GM18517 (cell line): Measurements from ENCODE around the gene DALRD3.

ENCODE experiments used
- ATAC-seq: cut with Tn5 transposase; IDR thresholded peaks from one replicate; pipeline ENCODE4 v1.9.1; 2021; ENCODE audit warnings: mild to moderate bottlenecking, moderate library complexity; ENCODE audit not compliant: unreplicated experiment

DALRD3 gene

DNA sequence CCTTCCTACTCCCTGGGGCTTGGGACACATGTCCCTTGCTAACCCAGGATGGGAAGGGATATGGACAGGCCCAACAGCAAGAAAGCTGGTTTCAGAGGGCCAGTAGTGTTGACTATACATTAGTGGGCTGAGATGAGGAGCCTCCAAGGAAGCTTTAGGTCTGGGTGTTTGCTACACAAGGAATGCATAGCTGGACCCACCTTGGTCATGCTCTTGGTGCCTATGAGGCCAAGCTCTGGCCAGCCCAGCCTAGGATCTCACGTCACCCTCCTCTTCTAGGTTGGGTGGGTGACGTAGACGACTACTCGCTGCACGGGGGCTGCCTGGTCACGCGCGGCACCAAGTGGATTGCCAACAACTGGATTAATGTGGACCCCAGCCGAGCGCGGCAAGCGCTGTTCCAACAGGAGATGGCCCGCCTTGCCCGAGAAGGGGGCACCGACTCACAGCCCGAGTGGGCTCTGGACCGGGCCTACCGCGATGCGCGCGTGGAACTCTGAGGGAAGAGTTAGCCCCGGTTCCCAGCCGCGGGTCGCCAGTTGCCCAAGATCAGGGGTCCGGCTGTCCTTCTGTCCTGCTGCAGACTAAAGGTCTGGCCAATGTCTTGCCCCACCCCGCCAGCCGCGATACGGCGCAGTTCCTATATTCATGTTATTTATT, 11.8 kb downstream of the DALRD3 start:
- no peak for ATAC-seq

DNA sequence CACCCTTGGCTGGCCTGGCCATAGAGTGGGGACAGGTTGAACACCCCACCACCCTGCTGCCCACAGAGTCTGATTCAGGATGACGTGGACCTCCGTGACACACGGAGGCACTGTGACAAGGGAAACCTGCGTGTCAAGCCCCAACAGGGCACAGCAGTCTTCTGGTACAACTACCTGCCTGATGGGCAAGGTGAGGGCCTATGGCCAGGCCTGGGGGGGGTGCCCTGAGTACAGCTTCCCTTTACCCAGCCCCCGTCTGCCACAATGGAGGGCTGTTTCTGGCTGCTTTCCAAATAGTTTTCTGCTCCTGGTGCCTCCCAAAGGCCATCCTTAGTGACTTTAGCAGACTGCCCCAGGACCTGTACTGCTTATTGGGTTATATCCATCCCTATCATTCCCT, 12.4 kb downstream of the DALRD3 start:
- ATAC-seq: no peak

DNA sequence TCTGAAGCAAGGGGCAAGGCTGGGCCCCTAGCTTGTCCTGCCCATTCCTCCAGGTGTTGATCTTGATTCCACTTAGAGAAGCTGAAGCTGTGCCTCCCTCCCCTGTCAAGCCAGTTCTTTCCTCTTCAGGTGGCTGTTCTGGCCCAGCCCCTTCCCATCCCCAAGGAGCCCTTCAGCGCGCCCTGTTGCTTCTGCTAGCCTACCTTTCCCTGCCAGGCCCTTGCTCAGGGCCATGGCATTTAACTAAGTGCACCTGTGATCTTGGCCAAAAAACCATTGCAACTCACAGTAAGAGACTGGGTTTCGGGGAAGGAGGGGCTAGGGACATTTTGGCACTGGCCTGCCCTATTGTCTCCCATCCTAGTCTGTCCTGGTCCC, 13.1 kb downstream of the DALRD3 start:
- no peak for ATAC-seq

DNA sequence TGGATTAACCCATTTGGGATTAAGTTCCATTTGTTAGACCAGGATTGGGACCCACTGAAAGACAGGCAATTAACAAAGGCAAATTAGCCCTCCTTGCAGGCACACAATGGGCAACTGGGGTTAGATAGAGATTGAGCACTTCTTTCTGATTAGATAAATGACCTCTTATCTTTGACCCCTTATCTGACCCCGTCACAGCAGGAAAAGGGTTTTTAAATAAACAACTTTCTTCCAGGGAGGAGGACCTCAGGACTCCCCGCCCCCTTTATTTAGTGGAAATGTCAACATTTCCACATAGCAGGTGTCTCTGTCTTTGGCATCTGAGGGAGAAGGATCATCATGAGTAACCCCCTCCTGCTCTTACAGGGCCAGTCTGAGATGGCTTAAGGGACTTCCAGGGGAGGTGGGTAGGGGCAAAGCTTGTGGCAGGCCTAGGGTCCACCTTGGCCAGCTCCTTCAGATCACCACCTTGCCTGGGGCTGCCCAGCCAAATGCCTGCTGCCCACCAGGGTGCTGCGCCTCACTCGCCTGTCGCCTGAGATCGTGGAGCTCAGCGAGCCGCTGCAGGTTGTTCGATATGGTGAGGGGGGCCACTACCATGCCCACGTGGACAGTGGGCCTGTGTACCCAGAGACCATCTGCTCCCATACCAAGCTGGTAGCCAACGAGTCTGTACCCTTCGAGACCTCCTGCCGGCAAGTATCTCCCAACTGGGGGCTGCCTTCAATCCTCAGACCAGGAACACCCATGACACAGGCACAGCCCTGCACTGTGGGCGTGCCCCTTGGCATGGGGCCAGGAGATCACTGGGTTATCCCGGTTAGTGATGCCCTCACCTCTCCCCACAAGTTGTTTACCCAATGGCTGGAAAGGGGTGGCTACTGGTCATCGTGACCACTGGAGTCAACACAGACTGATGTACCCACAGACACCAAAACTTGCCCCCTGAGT, 13.8 kb downstream of the DALRD3 start:
- ATAC-seq: no peak

DNA sequence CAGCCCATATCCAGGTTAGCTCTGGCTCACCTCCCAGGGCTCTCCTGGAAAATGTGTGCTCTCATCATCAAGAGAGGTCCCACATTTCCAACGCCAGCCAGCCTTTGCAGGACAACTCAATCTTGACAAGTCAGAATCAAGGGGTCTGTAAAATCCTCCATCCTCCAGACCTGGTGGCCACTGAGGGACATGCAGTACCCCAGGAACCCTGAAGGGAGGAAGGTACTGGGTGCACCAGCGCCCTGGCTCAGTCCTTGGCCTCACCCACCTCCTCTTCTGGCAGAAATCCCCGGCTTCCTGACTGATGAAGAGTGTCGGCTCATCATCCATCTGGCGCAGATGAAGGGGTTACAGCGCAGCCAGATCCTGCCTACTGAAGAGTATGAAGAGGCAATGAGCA, 17.2 kb downstream of the DALRD3 start:
- no peak for ATAC-seq

DNA sequence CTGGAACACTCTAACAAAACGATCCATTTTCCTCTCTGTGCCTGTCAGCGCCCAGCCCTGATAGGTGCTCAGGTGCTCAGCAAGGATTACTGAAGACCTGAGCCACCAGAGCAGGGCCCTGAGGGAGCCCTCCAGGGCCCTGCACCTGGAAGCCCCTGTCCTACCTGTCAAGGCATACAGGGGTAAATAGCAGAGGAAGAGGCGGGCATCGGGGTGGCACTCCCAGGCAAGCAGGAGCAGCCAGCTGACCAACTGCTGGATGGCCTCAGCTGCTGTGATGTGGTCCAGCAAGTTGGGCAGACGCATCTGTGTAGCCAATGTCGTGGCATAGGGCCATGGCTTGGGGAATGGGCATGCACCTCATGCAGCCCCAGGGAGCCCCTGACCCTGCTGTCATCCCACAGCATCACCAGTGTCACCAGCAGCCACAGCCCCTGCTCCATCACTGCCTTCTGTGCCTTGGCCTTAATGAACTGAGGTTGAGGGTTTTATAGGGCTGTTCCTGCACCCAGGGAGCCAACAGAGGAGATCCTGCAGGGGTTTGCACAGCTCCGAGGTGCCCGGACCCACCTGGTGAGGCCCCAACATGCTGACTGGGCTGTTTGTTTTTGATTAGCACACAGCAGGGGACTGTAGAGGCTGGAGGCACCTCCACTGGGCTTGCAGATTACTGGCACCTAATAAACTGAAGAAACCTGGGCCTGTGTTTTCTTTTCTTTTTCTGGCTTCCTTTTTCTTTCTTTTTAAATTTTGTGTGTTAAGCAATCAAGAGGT, 19.1 kb downstream of the DALRD3 start:
- no peak for ATAC-seq

DNA sequence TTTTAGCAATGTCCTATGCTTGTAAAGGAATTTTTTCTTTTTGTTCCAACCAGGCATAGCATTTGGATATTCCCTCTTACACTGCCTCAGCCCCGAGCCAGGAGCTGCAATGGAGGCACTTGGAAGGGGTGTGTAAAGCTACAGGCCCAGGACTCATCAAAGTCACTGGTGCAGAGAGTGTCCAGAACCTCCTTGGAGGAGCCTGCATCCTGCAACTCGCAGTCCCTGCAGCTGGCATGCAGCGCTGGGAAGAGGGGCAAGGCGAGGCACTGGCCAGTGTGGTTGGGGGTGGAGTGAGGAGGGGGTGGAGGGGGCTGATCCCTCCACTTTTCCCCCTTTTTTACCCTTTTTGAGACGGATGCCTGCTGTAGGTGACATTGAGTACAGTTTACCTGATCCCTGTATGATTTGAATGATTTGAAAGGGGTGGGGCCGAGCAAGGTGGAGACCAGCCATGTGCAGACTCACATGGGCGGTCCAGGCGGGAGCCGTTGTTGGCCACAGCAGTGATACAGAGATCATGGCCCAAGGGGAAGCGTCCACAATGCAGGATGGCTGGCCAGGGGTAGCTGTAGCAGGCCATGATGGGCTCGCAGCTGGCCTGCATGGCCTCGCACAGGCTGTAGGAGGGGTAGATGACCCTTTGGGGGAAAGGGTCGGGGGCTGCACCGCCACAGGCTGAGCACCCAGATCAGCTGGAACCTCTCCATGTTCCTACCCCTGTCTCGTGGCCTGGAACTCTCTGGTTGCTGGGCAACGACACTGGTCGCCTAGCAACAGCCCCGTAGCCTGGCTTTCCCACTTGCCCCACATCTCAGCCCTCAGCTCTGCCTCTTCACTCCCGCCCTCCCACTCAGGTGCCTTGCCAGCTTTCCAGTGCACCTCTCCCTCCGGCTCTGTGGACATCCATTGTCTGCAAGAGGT, 20.4 kb downstream of the DALRD3 start:
- no peak for ATAC-seq

DNA sequence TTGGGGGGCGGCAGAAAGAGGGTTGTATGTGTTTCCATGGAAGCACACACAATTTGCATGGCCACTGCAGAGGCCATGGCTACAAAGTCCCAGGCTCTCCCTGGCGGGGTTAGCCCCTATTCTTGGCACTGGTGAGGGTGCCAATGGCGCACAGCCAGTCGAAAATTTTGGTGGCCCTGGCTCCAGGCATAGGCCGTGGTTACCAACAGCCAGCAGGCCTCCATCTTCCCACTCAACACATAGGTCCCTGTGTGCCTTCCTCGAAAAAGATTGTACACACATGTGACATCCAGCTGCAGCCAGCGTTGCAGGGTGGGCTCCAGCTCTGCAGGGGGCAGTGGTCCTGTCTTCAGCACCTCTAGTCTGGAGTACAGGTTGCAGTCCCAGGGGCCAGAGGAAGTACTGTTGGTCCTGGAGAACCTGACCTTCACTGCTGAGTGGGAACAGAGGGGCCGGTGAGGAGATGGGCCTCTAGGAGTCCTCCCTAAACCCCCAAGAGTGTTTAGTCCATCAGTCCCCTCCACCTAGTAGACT, 21.2 kb downstream of the DALRD3 start:
- no peak for ATAC-seq

DNA sequence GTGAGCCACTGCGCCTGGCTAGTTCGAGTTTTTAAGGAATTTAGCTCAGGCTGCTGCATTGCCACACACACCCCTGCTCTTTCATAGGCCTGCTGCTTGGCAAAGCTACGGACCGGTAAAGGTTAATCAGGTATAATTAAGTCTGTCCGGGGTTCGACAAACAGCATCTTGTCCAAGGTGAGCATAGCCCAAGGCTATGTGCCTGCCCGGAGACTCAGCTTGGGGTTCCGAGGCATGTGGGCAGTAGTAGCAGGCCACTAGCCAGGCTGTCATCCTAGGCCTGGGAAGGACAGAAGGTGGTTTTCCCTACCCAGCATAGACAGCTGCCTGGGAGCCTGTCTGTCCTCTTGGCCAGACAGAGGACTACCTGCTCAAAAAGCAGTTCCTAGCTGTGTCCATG, 21.7 kb downstream of the DALRD3 start:
- ATAC-seq: no peak

DNA sequence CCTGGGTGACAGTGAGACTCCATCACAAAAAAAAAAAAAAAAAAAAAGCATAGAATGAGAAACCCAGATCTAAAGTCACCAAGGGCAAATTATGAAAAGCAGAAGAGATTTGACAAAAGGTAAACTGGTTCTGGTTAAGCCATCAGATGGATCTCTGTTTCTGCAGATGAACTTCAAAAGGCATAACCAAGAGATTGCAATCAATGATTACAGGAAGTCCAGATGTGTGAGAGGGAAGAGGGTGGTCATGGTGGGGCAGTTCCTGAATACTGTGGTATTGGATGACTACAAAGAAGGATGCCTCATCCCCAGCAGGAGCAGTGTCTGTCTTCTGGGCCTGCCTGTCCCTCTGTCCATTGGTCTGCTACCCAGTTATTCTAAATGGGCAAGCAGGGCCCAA, 24.5 kb downstream of the DALRD3 start:
- no peak for ATAC-seq

DNA sequence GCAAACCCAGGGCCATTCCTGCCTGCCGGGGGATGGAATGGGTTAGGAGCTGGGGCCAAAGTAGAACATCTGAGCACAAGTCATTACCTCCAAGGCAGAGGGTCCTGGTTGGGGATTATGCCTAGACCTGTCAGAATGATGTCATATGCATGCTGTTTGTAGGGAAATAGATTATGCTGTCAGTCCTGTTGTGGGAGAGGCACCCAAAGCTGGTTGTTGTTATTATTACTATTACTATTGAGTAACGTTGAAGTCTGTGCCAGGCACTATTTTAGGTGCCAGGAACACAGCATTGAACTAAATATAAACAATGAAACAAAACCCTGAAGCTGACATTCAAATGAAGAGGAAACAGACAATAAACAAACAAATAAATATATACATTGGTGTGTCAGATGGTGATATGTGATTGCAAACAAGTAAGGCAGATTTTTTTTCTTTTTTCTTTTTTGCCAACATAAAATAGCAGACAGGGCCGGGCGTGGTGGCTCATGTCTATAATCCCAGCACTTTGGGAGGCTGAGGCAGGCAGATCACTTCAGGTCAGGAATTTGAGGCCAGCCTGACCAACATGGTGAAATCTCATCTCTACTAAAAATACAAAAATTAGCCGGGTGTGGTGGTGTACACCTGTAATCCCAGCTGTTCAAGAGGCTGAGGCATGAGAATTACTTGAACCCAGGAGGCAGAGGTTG, 26.4 kb downstream of the DALRD3 start:
- no peak for ATAC-seq

DNA sequence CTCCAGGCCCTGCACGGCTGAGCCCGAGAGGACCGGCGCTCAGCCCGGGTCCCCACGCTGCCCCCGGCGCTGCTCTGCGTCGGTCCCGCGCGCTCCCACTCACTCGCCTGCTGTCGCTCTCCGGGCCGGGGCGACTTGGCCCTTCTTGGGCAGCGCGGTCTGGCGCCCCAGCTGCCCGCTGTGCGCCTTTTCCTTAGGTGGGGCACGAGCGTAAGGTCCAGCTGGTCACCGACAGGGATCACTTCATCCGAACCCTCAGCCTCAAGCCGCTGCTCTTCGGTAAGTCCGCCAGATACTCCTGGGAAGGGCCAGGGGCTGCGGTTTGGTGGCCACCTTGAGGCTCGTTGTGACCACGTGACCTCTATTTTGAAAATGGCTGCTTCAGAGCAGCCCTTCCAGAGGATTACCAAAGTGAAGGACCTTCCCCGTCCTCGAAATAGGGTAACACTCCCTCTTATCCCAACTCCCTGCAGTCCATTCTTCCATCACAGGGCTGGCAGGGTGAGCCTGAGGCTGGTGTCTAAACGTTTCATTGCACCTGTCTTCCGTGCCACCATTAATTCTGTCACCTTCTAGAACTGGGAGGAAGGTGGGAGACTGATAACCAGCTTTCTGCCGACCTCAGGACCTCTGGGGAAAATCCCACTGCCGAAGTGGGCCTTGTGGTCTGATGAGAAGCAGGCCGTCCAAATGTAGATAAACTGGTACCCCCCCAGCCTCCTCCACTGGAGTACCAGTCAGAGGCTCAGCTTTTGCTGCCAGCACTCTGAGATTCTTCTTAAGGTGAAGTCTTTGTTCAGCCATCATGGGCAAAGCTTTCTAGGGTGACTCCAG, 27.5 kb downstream of the DALRD3 start:
- ATAC-seq: peak; percentile 20

DNA sequence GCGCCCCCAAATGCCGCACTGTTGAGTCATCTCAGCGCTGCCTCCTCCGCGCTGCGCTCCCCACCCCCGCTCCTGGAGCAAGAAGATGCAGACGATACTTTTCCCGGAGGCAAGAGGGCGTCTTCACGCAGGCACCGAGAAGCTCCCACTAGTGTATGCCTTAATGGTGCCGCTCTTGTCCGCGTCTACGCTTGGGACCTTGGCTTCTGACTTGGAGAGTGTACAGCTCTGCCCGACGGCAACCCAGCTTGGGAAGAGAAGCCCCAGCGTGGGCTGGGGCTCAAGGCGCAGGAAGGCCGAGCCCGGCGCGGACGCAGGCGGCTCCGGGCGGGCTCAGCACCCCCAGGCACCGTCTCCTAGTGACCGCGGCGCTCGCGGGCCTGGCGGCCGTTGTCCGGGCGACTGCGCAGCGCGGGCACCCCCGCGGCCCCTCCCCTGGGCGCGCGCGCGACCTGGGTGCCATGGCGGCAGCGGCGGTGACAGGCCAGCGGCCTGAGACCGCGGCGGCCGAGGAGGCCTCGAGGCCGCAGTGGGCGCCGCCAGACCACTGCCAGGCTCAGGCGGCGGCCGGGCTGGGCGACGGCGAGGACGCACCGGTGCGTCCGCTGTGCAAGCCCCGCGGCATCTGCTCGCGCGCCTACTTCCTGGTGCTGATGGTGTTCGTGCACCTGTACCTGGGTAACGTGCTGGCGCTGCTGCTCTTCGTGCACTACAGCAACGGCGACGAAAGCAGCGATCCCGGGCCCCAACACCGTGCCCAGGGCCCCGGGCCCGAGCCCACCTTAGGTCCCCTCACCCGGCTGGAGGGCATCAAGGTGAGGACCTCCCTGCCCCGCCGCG, 28.4 kb downstream of the DALRD3 start, which contains the start of gene P4HTM:
Gene P4HTM, plus strand, starts transcription at position 446 of the 840 bp plus-strand sequence. Its CDS starts 16 bp downstream, at position 462.
- peak; percentile 54 for ATAC-seq

DNA sequence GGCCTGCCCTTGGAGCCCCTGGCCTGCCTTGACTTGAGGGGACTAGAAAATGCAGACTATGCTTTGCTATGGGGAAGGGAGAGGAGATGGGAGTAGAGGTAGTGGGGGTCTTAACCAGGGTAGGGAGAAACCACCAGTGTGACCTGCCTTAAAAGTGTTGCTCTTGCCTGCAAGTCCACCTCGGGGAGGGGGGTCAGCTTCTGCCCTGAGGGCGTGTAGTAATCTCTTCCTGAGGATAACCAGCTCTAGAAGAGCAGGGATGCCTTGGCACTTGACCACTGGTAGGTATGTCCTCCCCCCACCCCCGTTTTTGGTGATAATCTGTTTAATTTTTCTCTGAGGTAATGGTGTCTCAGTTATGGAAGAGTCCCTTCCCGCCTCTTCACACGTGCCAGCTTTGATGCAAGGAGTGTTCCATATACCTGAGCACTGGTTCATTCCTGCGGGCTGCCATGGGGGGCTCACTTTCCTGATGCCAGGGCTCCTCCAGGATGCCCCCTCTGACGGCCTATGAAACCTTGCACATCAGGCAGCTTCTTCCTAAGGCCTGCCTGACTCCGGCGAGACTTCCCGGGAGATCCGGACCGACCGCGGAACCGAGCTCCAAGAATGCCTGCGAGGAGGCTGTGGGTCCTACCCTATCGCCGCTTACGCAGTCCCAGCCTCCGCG, 29.1 kb downstream of the DALRD3 start:
- no peak for ATAC-seq

DNA sequence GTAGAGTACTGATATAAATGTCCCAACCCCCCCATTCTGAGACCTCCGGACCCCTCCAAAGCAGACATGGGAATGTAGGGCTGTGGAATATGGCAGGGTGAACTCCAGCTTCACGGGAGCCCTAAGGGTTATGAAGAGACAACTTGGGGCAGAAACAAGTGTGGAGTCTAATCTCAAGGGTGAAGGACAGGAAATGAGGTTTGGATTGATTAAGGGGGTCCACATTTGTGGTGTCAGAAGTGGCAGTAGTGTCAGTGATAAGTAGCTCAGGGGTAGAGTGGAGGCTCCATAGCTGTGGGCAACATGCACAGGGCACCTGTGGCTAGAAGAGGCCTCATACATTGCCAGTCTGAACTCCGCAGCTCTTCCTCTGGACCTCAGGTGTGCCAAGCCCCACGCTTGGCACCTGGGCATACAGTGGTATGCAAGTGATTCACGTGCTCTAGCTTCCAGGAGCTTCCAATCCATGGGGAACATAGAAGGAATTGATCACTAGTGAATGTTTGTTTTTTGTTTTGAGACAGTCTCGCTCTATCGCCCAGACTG, 32.5 kb downstream of the DALRD3 start:
- ATAC-seq: no peak

DNA sequence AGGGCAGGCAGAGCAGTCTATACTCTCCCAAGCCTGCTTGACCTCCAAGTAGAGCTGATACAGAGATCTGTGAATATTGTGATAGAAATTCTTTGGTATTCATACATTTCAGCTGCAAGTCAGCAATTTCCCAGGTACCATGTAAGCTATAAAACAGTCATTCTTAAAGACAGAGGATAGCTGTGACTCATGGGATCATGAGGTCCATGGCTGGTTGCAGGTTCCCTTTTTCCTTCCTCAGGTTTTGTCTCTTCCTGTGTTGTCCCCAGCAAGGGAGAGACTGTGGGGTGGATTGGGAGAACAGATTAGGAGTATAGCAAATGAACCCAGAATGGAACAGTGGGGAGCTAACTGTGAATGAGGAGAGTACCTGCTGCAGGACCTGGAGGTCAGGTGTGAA, 33.7 kb downstream of the DALRD3 start:
- no peak for ATAC-seq

DNA sequence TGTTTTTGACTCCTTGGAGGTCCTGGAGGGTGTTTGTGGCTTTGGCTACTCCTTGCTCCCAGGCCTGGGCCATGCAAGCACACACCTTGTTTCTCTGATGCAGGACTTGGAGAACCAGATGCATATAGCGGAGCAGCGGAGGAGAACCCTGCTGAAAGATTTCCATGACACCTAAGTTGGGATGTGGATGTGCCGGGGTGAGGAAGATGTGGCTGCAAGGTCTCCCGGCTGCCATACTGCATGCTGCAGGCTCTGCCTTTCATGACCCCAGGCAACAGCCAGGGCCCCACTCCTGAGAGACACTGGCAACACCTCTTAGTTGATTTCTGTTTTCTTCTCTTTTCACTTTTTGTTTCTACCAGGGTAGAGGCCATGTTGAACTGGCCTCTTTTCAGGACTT, 35.3 kb downstream of the DALRD3 start:
- no peak for ATAC-seq
